HepG2 (cell line): ENCODE results near the gene CD300LD.

Experiments
- CTCF ChIP-seq: sonication (generic); formaldehyde crosslinking; IDR thresholded peaks from 2 replicates; pipeline ENCODE4 v1.5.0; 2020; ENCODE audit warnings: mild to moderate bottlenecking, missing genetic modification reagents, moderate library complexity
- EP300 ChIP-seq, 3 experiments: sonication (generic) in 1 of 3; formaldehyde crosslinking in 1 of 3; IDR thresholded peaks; 2 replicates each; pipeline versions ENCODE4 v1.5.1 to v1.6.1; 2011 to 2020; ENCODE audit warnings: low read depth in 2 of 3, low read length in 2 of 3, borderline replicate concordance in 1 of 3, improper control_type of control experiment in 1 of 3, mild to moderate bottlenecking in 1 of 3, missing genetic modification reagents in 1 of 3, moderate library complexity in 1 of 3
- POLR2A ChIP-seq, 2 experiments: IDR thresholded peaks; 2 replicates each; pipeline ENCODE4 v1.6.1; 2011; ENCODE audit warnings: low read depth in 2 of 2, low read length in 2 of 2, mild to moderate bottlenecking in 1 of 2, moderate library complexity in 1 of 2; ENCODE audit not compliant: insufficient read depth in 1 of 2
- PPARG ChIP-seq: conservative IDR thresholded peaks from 2 replicates; pipeline ENCODE4 v1.6.1; 2016; ENCODE audit warnings: missing biosample characterization, missing genetic modification reagents
- ZNF12 ChIP-seq: sonication (generic); formaldehyde crosslinking; IDR thresholded peaks from 2 replicates; pipeline ENCODE4 v1.5.0; 2020; ENCODE audit warnings: missing genetic modification reagents
- TF ChIP-seq, protein P1 (sequence below), 2 experiments: IDR thresholded peaks; 2 replicates each; pipeline ENCODE4 v1.6.1; 2011 to 2012; ENCODE audit warnings: low read length in 2 of 2, borderline replicate concordance in 1 of 2, low read depth in 1 of 2, mild to moderate bottlenecking in 1 of 2, moderate library complexity in 1 of 2

- TF ChIP-seq, protein P1, sequence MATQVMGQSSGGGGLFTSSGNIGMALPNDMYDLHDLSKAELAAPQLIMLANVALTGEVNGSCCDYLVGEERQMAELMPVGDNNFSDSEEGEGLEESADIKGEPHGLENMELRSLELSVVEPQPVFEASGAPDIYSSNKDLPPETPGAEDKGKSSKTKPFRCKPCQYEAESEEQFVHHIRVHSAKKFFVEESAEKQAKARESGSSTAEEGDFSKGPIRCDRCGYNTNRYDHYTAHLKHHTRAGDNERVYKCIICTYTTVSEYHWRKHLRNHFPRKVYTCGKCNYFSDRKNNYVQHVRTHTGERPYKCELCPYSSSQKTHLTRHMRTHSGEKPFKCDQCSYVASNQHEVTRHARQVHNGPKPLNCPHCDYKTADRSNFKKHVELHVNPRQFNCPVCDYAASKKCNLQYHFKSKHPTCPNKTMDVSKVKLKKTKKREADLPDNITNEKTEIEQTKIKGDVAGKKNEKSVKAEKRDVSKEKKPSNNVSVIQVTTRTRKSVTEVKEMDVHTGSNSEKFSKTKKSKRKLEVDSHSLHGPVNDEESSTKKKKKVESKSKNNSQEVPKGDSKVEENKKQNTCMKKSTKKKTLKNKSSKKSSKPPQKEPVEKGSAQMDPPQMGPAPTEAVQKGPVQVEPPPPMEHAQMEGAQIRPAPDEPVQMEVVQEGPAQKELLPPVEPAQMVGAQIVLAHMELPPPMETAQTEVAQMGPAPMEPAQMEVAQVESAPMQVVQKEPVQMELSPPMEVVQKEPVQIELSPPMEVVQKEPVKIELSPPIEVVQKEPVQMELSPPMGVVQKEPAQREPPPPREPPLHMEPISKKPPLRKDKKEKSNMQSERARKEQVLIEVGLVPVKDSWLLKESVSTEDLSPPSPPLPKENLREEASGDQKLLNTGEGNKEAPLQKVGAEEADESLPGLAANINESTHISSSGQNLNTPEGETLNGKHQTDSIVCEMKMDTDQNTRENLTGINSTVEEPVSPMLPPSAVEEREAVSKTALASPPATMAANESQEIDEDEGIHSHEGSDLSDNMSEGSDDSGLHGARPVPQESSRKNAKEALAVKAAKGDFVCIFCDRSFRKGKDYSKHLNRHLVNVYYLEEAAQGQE (IDR thresholded peaks at IDR 0.05; ENCODE audit: borderline replicate concordance in 1 of 2, low read depth in 1 of 2, low read length in 2 of 2): no peak
- TF ChIP-seq CTCF (no peak), ZNF12 (no peak), POLR2A (IDR thresholded peaks at IDR 0.05; ENCODE audit: insufficient read depth in 1 of 2, low read depth in 2 of 2, low read length in 2 of 2) (no peak), PPARG (CRISPR knock-in tag) (no peak), EP300 (IDR thresholded peaks at IDR 0.05; ENCODE audit: low read depth in 2 of 2, low read length in 2 of 2) (no peak), EP300 (CRISPR knock-in tag; IDR thresholded peaks at IDR 0.05; ENCODE audit: borderline replicate concordance) (no peak)
These were observed 6.4 kb upstream of the CD300LD start for GRCh38 chr17:74598346-74599022.
